Activated T-helper 9 cell treated with anti-CD3 and anti-CD28 coated beads, Interleukin-2, amount 50 U/mL, for 16 hours (primary cell): ENCODE results near the gene BUB1.
"Not testable (repeated sequence)": the region's sequence is repeated elsewhere in the genome, so short reads cannot be mapped to it uniquely, and the experiment has no call there.

ENCODE experiments used
- DNase-seq: peaks from one replicate; pipeline ENCODE4 v3.0.0-alpha.2; 2020; ENCODE audit warnings: low read depth

BUB1 gene

GRCh38 chr2:110591973-110592372 lies 85.9 kb downstream of the BUB1 start:
- not testable (repeated sequence) for DNase-seq

GRCh38 chr2:110589677-110590330 lies 88.1 kb downstream of the BUB1 start:
- not testable (repeated sequence) for DNase-seq

- DNase-seq, result not testable (repeated sequence)
Measured at GRCh38 chr2:110588520-110588919, 89.3 kb downstream of the BUB1 start.
